HS-5 (cell line): ENCODE measurements around the gene SYNE1.
A peak's percentile ranks its signal among the peaks of the same experiment; 100 is the strongest.

Experiments used
- DNase-seq: peaks from one replicate; pipeline ENCODE4 v3.0.0-alpha.2; 2012; ENCODE audit warnings: low read depth

Gene SYNE1

DNA sequence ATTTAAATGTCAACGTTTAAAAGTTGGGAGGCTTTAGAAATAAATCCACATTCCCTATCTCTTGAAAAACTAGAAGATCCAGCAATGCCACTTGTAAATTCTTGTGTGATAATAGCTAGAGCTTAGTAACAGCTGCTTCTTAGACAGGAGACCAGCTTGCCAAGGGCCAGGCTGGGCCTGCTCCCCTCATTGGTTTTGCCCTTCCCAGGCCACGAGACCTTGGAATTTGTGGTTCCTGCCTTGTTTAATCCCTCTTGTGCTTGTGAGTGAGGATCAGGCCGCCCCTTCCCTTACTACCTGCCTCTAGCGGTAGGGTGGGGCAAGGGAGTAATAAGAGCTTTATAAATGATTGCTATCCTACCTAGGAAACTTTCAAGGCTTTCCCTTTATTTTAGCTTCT is 363.5 kb downstream of the SYNE1 start:
- DNase-seq = no peak

DNA sequence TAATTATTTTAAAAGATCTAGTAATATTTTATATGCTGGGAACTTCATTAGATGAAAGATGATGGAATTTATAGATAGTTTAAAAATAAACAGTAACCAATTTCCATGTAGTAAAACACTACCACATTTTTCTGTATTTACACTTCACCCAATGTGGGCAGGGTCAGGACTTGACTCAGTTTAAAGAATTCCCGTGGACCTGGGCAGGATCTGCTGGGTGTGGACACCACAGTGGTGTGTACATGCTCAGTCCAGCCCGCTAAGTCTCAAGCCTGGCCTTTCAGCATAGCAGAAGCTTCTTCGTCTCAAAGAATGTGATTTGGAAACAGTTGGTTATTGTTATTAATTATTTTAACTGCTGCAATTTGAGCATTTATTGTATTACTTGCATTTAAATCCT is 364.2 kb downstream of the SYNE1 start:
- DNase-seq = no peak

- DNase-seq = no peak
Measured at GRCh38 chr6:152272486-152272885, 364.7 kb downstream of the SYNE1 start.

DNA sequence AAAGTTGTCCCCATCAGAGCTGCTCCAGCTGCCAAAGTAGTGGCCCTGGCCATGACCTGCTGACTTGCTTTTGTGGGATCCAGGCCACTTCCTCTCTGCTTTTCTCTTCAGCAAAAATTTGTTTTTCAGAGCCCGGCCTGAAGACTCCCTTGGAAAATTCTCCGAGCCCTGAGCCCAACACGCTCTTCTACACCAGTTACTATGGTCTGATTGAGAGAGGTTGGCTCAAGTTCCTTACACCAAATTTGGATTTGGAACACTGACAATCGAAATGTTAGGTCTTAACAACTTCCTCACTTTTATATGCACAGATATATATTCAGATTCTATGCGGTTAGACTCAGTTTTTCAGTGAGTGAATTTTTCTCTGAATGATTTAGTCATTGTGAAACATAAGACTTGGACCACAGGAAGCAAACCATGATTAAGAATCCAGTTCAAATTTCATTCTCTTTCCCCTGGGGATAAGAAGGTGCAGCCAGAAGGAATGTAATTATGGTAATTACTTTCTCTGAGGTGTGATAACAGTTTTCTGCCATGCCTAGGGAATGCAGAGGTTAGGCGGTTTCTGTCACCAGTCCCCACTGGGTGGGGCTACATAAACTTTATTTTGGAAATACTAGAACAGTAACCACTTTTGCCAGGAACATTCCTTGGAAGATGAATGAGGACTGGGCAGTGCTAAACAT is 365.2 kb downstream of the SYNE1 start:
- peak; percentile 22 for DNase-seq

- DNase-seq = peak; percentile 24
Measured at GRCh38 chr6:152270301-152270925, 366.7 kb downstream of the SYNE1 start.

- DNase-seq = no peak
Measured at GRCh38 chr6:152268846-152269442, 368.2 kb downstream of the SYNE1 start.

- DNase-seq = no peak
Measured at GRCh38 chr6:152267967-152268845, 369.0 kb downstream of the SYNE1 start.

GRCh38 chr6:152265651-152266050 is 371.5 kb downstream of the SYNE1 start:
- no peak for DNase-seq

GRCh38 chr6:152263582-152263981 is 373.6 kb downstream of the SYNE1 start:
- DNase-seq = no peak

- no peak for DNase-seq
Measured at GRCh38 chr6:152261179-152261578, 376.0 kb downstream of the SYNE1 start.

GRCh38 chr6:152259234-152259633 is 377.9 kb downstream of the SYNE1 start:
- no peak for DNase-seq

GRCh38 chr6:152257581-152257980 is 379.6 kb downstream of the SYNE1 start:
- no peak for DNase-seq

DNA sequence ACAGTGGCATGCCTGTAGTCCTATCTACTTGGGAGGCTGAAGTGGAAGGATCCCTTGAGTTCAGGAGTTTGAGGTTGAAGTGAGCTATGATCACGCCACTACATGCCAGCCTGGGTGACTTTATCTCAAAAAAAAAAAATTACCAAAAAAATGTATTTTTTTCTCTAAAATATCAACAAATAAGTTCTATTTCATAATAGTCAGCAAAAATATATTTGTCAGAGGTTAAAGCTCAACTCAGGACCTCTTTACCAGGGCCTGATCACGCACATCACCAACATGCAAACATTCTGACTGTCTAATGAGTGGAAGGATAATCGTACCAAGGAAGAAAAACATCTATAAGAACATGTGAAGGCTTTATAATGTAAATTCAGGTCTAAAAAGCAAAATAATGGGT is 387.0 kb downstream of the SYNE1 start:
- DNase-seq = no peak

- DNase-seq = no peak
Measured at GRCh38 chr6:152248980-152249379, 388.2 kb downstream of the SYNE1 start.

DNA sequence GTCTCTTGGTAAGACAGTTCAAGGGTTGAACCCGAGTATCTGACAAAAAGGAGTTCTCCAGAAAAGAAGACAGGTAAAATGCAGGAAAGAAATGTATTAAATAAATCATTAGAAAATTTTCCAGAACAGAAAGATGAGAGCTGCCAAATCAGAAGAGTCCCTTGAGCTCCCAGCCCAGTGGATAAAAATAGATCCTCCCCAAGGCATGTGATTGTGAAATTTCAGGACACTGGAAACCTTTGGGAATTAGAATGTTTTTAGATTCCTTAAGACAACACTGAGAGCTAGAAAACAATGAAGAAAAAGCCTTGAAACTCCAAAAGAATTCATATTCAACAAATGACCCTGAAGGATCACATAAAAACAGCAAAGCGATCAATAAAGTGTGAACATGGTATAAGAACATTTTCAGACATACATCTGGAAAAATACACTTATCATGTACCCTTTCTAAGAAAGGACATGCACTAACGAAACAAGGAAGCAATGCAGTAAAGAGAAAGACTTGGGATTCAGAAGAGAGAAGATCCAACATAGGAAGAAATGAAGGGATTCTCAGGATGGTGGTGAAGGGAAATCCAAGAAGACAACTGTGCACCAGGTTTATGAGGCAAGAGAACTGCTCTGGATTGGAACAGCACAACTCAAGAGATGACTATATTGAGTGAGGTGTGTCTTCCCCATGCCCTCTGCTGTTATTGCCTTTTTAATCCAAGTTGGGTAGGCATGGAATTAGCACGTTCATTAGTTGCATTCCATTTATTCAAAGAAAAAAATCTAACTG is 390.4 kb downstream of the SYNE1 start:
- no peak for DNase-seq

GRCh38 chr6:152244998-152245630 is 392.0 kb downstream of the SYNE1 start:
- no peak for DNase-seq

DNA sequence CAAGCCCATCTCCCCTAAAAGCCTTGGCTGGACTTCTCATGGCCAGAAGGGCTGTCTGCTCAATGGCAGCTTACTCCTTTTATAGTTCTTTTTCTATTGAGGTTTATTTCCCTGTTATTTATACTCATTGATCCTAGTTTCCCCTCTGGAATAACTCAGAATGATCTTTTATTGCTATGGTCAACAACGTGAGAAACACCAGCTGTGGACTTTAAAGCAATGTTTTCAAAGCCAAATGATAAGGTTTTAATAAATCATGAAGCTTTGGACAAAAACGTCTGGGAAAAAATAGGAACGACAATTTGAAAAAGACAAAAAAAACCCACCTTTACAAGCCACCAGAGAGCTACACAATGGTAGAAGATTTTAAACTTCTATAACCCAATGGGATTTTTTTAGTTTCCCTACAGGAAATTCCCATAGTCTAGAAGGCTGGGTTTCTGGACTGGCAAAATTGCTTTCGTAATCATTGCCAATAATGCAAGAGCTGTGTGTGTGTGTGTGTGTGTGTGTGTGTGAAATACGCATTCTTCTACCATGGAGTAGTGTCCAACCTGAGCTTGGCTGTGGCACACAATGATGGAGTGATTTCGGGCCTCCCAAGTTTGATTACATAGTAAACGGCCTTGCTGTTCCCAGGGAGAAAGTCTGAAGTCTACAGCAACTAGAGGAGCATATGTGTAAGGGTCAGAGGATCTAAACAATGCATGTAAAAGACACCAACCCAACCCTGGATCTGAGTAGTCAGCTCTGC is 396.0 kb downstream of the SYNE1 start:
- DNase-seq = no peak

GRCh38 chr6:152240436-152240835 is 396.7 kb downstream of the SYNE1 start:
- DNase-seq = no peak

GRCh38 chr6:152236370-152237097 is 400.6 kb downstream of the SYNE1 start:
- DNase-seq = no peak
